HG02885 (cell line): ENCODE measurements around the gene ROBO2.

ENCODE experiments used
- ATAC-seq: cut with Tn5 transposase; IDR thresholded peaks from one replicate; pipeline ENCODE4 v1.9.1; 2021; ENCODE audit warnings: mild to moderate bottlenecking; ENCODE audit not compliant: unreplicated experiment, poor library complexity

ROBO2 gene

GRCh38 chr3:77096966-77097890, 57.3 kb downstream of the ROBO2 start:
- no peak for ATAC-seq

- ATAC-seq = no peak
Measured at GRCh38 chr3:77102951-77103769, 63.3 kb downstream of the ROBO2 start.

- no peak for ATAC-seq
Measured at GRCh38 chr3:77122652-77123051, 82.8 kb downstream of the ROBO2 start.

DNA sequence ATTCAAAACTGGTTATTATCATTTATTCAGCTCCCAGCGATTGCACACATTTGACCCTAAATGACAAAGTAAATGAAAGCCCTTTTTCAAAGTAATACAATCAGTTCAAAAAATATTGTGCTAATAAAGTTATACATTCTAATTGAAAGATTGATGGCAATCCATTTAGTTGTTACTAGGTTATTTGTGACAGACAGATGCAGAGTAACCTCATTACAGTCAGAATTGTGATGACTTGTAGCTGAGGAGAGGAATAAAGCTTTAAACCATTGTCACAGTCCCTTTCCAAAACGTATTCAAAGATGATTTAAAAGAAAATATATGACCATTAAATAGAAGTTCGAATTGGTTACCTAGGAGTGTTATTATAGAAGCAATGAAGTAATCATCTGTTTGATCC, 86.1 kb downstream of the ROBO2 start:
- ATAC-seq = no peak

- no peak for ATAC-seq
Measured at GRCh38 chr3:77134769-77135168, 94.9 kb downstream of the ROBO2 start.

DNA sequence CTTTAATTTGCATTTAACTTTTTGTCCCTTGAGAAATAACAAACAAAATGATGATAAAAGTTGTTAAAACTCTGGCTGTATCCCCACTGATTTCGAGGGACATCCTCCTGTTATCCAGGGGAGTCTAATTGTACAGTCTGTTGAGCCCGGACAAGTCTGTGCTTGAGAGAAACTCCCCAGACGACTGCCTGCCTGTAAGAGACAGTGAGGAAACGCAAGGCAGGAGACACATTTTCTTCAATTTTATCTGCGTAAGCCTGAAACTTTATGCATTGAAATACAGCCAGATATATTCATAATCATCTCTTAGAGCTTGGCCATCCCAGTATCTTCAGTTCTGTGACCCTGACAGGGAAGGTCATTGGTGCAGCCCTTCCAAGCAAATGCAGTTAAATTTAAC, 97.7 kb downstream of the ROBO2 start:
- ATAC-seq = no peak

DNA sequence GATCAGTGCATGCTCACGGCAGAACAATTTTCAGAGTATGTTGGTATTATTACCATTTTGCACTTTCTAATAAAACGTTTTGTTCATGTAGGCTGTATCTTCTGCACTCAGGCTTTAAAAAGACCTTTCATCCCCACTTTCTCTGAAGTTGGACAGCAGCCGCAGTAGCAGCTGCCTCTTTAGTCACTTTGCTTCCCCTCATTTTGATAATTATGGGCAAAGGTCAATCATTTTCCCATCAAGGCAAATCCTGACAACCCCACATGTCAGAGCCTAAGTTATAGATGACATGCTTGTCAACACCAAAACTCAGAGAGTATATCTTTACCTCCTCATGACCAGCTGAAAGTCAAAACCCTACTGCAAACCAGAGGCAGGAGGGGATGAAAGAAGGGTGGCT, 99.7 kb downstream of the ROBO2 start:
- no peak for ATAC-seq

DNA sequence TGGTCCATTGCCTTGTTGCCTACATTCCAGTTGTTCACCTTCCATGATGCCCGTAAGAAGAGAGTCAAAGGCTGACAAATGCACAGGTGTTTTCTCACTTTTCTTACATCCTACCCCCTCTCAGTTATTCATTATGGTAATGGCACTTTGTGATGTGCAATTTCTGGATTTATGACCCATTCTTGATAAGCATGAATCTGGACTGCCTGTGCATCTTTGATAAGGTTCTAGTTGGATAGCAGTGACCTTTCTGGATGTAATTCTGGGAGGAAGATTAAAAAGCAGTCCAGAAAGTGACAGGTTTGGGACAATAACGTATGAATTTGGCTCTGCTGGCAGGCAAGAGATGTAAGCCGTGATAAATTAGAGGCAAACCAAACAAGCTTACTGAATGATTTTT, 101.5 kb downstream of the ROBO2 start:
- ATAC-seq = no peak

- ATAC-seq = no peak
Measured at GRCh38 chr3:77142578-77142977, 102.7 kb downstream of the ROBO2 start.

DNA sequence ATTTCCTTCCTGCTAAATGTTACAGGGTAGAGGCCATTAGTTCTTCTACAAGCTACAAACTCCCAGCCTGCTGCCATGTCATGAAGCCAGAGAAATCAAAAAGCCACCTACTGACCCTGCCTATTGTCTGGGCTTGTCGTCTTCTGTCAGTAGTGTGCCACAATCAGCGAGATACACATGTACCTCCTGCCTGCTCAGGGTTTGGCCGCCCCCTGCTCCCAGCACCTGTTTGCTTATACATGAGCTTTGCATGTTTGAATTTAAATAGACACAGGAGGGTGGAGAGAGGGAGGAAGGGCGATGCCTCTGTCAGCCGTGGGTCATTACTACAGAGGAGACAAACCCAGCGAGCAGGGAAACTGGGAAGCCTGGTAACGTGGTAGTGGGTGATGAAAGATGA, 106.1 kb downstream of the ROBO2 start:
- no peak for ATAC-seq

DNA sequence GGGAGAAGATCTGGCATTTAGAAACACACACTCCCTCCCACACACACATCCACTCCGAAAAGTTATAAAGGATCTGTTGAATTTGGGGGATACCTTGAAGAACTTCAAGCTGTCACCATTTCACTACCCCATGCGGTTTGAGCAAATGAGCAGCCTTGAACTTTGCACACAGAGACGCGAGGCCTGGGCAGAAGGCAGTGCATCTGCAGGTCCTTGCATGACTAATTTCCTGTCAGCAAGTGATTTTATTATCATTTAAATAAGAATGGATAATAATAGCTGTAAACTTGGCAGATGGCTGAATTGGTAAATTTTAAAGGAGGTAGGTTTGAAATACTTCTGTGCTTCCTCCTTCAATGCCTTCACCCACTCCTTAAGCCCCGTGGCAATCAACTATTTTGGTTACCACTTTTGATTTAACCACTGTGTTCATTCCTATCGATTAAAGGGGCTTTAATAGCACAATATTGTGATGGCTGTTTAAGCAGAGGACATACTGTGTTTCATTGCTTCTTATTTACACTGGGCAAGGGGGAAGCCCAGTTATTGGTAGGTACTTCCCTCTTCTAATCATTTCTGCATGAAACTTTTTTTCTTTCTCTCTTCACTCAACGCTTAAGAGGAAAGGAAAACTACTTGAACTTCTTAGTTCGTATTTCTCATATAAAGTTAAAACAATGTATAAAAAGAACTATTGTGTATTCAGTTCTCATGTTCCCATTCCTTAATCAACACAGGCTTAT, 108.1 kb downstream of the ROBO2 start:
- ATAC-seq = no peak

DNA sequence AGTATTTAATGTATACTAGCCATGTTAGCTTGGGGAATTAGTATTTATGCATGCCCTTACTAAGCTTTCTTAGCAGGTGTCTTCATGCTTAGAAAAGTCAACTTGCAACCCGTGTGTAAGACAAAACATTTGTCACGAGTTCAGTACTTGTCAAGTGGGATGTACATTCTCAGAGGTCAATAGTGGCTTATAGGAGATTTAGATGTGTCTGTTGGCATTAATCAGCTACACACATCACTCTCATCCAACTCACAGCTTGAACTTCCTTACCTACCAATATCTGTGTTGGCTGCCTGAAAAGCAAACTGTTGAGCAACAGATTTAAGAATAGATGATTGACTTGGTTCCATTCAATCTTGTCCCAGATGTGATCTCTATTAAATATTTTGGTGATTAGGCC, 109.5 kb downstream of the ROBO2 start:
- ATAC-seq = no peak

- no peak for ATAC-seq
Measured at GRCh38 chr3:77150028-77150427, 110.1 kb downstream of the ROBO2 start.

DNA sequence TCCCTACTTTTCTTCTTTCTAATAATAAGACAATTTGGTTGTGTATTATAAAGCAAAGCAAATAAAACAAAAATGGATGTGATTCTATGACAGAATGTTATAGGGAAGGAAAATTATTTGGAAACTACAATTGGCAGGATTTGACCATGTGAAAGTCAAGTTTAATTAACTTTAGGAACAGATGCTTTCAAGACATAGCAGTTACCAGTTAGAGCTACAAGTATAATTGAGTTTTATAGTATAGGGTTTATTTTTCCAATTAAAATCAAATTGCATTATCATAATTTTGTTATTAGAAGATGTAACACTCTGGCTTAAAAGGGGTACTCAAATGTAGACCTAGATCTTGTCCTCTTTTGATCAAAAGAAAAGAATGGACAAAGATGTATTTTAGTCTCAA, 110.9 kb downstream of the ROBO2 start:
- no peak for ATAC-seq

- ATAC-seq = no peak
Measured at GRCh38 chr3:77158730-77159581, 119.1 kb downstream of the ROBO2 start.

DNA sequence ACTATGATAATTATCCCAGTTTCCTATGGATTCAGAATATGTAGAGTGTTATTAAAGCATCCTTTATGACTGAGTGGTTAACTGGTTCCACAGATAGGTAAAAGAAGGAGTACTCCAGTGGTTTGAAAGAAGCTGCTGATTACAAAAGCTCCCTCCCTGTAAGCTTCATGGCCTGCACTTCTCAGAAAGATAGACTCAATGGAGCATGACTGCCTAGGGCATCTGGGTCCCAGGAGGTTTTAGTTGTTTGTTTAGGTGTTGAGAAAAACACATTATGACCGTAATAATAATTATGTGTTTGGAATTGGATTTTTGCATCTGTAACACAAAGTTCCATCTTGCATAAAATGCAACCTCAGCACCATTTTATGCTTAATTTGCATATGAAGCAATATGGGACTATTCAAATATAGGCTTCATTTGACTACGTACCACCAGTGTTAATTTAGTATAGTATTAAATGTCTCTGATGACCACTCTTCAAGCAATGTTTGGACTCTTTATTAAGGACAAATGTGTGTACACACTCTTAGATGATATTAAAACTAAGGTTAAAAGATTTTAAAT, 121.1 kb downstream of the ROBO2 start:
- ATAC-seq = no peak

DNA sequence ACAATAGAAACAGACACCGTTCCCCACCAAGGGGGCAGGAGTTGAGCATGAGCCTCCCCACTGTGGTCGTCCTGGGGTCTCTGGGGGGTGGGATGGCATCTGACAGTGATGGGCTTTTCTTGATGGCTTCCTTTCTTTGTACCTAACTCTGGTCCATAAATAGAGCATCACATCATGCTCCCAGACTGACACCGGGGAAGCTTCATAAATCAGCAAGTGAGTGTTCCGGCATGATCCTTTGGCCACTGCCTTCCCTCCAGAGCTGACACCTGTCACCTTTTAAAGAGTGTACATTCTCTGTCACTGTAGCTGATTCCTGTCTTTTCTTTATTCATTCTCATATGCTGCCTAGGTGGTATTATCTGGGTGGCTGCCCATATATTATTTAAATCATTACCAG, 129.9 kb downstream of the ROBO2 start:
- no peak for ATAC-seq

DNA sequence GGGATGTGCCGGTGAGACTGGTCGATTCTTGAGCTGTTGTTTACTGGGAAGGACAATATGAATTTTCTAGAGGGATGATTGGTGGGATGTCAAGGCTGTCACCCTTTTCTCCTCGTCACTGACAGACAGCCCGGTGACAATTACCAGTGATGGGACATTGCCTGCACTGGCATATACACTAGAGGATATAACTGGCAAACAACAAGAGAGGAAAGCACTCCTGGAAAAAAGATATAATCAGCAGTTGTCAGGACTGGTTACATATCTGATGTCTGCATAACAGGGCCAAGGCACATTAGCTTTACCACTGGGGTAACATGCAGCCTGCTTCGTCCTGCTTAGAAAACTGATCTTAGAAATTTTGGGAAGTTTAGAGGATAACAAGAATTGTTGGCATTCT, 131.1 kb downstream of the ROBO2 start:
- no peak for ATAC-seq

DNA sequence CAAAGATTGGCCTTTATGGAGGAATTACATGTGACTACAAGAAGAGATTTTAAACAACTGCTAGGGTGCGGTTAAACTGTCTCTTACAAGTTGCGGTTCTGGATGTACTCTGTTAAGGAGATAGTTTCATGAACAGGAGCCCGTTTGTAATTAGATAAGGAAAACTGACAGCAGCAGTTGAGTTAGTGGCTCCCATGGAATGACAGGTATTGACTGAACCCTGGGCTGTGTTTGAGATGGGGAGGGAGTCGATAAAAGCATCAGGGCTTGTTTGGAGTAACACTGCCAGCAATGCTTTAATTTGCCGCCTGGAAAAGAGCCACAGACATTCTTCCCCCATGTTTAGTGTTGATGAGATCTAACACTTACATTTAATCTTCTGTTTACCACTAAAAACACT, 139.9 kb downstream of the ROBO2 start:
- ATAC-seq = no peak

DNA sequence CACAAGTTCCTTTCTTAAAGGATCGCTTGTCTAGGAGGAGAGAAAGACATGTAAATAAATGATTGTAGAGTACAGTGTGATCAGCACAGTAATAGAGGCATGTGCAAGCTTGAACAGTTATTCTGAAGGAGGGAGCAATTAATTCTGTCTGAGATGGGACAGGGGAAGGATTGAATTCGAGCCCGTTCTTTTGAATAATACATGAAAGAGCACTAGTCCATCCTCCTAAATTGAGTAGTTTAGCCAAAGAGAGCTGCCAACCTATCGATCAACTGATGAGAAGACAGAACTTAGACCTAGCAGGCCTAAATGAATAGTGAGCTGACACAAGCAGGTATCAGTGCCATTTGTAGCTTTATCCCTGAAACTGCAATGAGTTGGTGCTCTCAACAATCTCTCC, 142.4 kb downstream of the ROBO2 start:
- ATAC-seq = no peak
